Muscle layer of colon (tissue), 2 donors: ENCODE data around the gene RNF26.

ENCODE experiments used
- H3K27ac ChIP-seq: one replicate; pipeline ENCODE4 v1.7.0; 2013; ENCODE audit warnings: low read depth, mild to moderate bottlenecking, low read length, moderate library complexity
- H3K27me3 ChIP-seq, 2 donors: one replicate each; pipeline ENCODE4 v1.7.0; 2013; ENCODE audit warnings: low read length in 2 of 2, mild to moderate bottlenecking in 2 of 2; ENCODE audit not compliant: insufficient read depth in 2 of 2, control insufficient read depth in 1 of 2
- H3K36me3 ChIP-seq: one replicate; pipeline ENCODE4 v1.7.0; 2013; ENCODE audit warnings: mild to moderate bottlenecking, low read length; ENCODE audit not compliant: insufficient read depth
- H3K4me1 ChIP-seq: one replicate; pipeline ENCODE4 v1.7.0; 2013; ENCODE audit warnings: mild to moderate bottlenecking, low read length; ENCODE audit not compliant: insufficient read depth
- H3K4me3 ChIP-seq, 2 donors: one replicate each; pipeline ENCODE4 v1.7.0; 2013; ENCODE audit warnings: low read length in 2 of 2, low read depth in 1 of 2, mild to moderate bottlenecking in 1 of 2, moderate library complexity in 1 of 2
- H3K9ac ChIP-seq: one replicate; pipeline ENCODE4 v1.7.0; 2013; ENCODE audit warnings: low read length
- H3K9me3 ChIP-seq: one replicate; pipeline ENCODE4 v1.7.0; 2013; ENCODE audit warnings: mild to moderate bottlenecking, low read length
- donor health status: abdominal sarcoma.
- donor health status: Adenocarcinoma of cecum.

Gene RNF26

GRCh38 chr11:119361941-119362725 is 27.8 kb downstream of the RNF26 start:
- Histone ChIP-seq H3K9me3 (no peaks in the 10 kb centered on the region), H3K4me3 (no peak overlapping the region), H3K27me3 (peaks cover 0 to 11% of the 10 kb centered on the region in 2 donors), H3K4me1 (peaks cover 46% of the 10 kb centered on the region), H3K9ac (no peak overlapping the region), H3K36me3 (no peaks in the 10 kb centered on the region), H3K27ac (no peak overlapping the region)

GRCh38 chr11:119362741-119363080 is 28.4 kb downstream of the RNF26 start:
- Histone ChIP-seq H3K27me3 (peaks cover 0 to 11% of the 10 kb centered on the region in 2 donors), H3K9ac (no peak overlapping the region), H3K4me1 (peaks cover 52% of the 10 kb centered on the region), H3K36me3 (no peaks in the 10 kb centered on the region), H3K4me3 (no peak overlapping the region), H3K27ac (no peak overlapping the region), H3K9me3 (no peaks in the 10 kb centered on the region)

GRCh38 chr11:119363081-119363850 is 28.9 kb downstream of the RNF26 start:
- Histone ChIP-seq H3K4me3 (no peak overlapping the region), H3K27ac (no peak overlapping the region), H3K9ac (no peak overlapping the region), H3K4me1 (peaks cover 57% of the 10 kb centered on the region), H3K9me3 (no peaks in the 10 kb centered on the region), H3K36me3 (no peaks in the 10 kb centered on the region), H3K27me3 (peaks cover 0 to 11% of the 10 kb centered on the region in 2 donors)

GRCh38 chr11:119363851-119364590 is 29.7 kb downstream of the RNF26 start:
- peaks cover 0 to 11% of the 10 kb centered on the region in 2 donors for H3K27me3 ChIP-seq
- no peaks in the 10 kb centered on the region for H3K9me3 ChIP-seq
- H3K4me1 ChIP-seq, result peaks cover 65% of the 10 kb centered on the region
- peak overlapping the region; percentile 8 to 28 for H3K4me3 ChIP-seq
- H3K36me3 ChIP-seq, result no peaks in the 10 kb centered on the region
- H3K9ac ChIP-seq, result no peak overlapping the region
- peak overlapping the region; percentile 31 for H3K27ac ChIP-seq

GRCh38 chr11:119365071-119365591 is 30.8 kb downstream of the RNF26 start:
- Histone ChIP-seq H3K36me3 (no peaks in the 10 kb centered on the region), H3K27ac (peak overlapping the region; percentile 66), H3K4me1 (peaks cover 75% of the 10 kb centered on the region), H3K4me3 (peak overlapping the region in 1 of 2 donors; percentile 28), H3K27me3 (peaks cover 0 to 11% of the 10 kb centered on the region in 2 donors), H3K9me3 (no peaks in the 10 kb centered on the region), H3K9ac (no peak overlapping the region)

GRCh38 chr11:119366690-119367620 is 32.6 kb downstream of the RNF26 start:
- H3K27me3 ChIP-seq, result peaks cover 0 to 11% of the 10 kb centered on the region in 2 donors
- H3K36me3 ChIP-seq, result no peaks in the 10 kb centered on the region
- peak overlapping the region; percentile 41 for H3K27ac ChIP-seq
- H3K4me3 ChIP-seq, result no peak overlapping the region
- no peaks in the 10 kb centered on the region for H3K9me3 ChIP-seq
- H3K4me1 ChIP-seq, result peaks cover 82% of the 10 kb centered on the region
- H3K9ac ChIP-seq, result no peak overlapping the region

- H3K9ac ChIP-seq, result no peak overlapping the region
- no peaks in the 10 kb centered on the region for H3K9me3 ChIP-seq
- H3K4me3 ChIP-seq, result no peak overlapping the region
- peaks cover 0 to 11% of the 10 kb centered on the region in 2 donors for H3K27me3 ChIP-seq
- H3K36me3 ChIP-seq, result no peaks in the 10 kb centered on the region
- peaks cover 77% of the 10 kb centered on the region for H3K4me1 ChIP-seq
- no peak overlapping the region for H3K27ac ChIP-seq
Observed at GRCh38 chr11:119367661-119368120, 33.4 kb downstream of the RNF26 start.

GRCh38 chr11:119368121-119369034 is 34.1 kb downstream of the RNF26 start:
- Histone ChIP-seq H3K27ac (peak overlapping the region; percentile 10), H3K27me3 (peaks cover 0 to 11% of the 10 kb centered on the region in 2 donors), H3K4me3 (peak overlapping the region in 1 of 2 donors; percentile 28), H3K9me3 (no peaks in the 10 kb centered on the region), H3K36me3 (no peaks in the 10 kb centered on the region), H3K4me1 (peaks cover 77% of the 10 kb centered on the region), H3K9ac (peak overlapping the region; percentile 15)

- no peak overlapping the region for H3K4me3 ChIP-seq
- no peaks in the 10 kb centered on the region for H3K9me3 ChIP-seq
- H3K27ac ChIP-seq, result peak overlapping the region; percentile 10
- peaks cover 82% of the 10 kb centered on the region for H3K4me1 ChIP-seq
- peaks cover 0 to 10% of the 10 kb centered on the region in 2 donors for H3K27me3 ChIP-seq
- peak overlapping the region; percentile 15 for H3K9ac ChIP-seq
- no peaks in the 10 kb centered on the region for H3K36me3 ChIP-seq
Observed at GRCh38 chr11:119369132-119369925, 35.0 kb downstream of the RNF26 start.
